Psoas muscle (tissue), 8 donors: ENCODE results near the gene NEU1. TPM values are rescaled to one million over a fixed set of nuclear protein-coding genes. Genes with fewer than 3 reads are reported as not detected.
"Not testable (repeated sequence)": the region's sequence is repeated elsewhere in the genome, so short reads cannot be mapped to it uniquely, and the experiment has no call there.

ENCODE experiments used
- ATAC-seq, 4 donors: fragments of 200-7000 bp; cut with Tn5 transposase; one replicate each; pipeline ENCODE4 v1.9.1; 2020; ENCODE audit warnings: moderate library complexity in 3 of 4, mild to moderate bottlenecking in 2 of 4
- DNase-seq, 2 donors: peaks; one replicate each; pipeline ENCODE4 v3.0.0-alpha.2; 2020
- H3K27ac ChIP-seq: fragments of 200-600 bp; one replicate; pipeline ENCODE4 v1.8.0; 2022
- H3K27me3 ChIP-seq, 3 donors: fragments of 200-600 bp in 1 of 3; one replicate each; pipeline versions ENCODE4 v1.6.1 to v1.8.0; 2013 to 2022; ENCODE audit warnings: low read length in 2 of 3, mild to moderate bottlenecking in 2 of 3, moderate library complexity in 1 of 3; ENCODE audit not compliant: insufficient read depth in 3 of 3
- H3K36me3 ChIP-seq, 2 donors: fragments of 200-600 bp in 1 of 2; one replicate each; pipeline versions ENCODE4 v1.6.1 to v1.8.0; 2013 to 2022; ENCODE audit warnings: low read depth in 1 of 2, mild to moderate bottlenecking in 1 of 2, moderate library complexity in 1 of 2; ENCODE audit not compliant: insufficient read depth in 1 of 2
- H3K4me1 ChIP-seq: fragments of 200-600 bp; one replicate; pipeline ENCODE4 v1.8.0; 2022
- H3K4me3 ChIP-seq: fragments of 200-600 bp; one replicate; pipeline ENCODE4 v1.8.0; 2022; ENCODE audit warnings: mild to moderate bottlenecking
- H3K9me3 ChIP-seq: fragments of 200-600 bp; one replicate; pipeline ENCODE4 v1.8.0; 2022
- CTCF ChIP-seq: fragments of 200-600 bp; IDR thresholded peaks from one replicate; pipeline ENCODE4 v1.8.0; 2022; ENCODE audit warnings: antibody characterized with exemption
- WGBS, 3 donors: extraction: QIAGEN DNeasy Blood & Tissue Kit; methylation state at CpG; one replicate each; pipeline versions ENCODE4 v1.1.6 to v1.1.7; 2013; 5-methylcytosine and 5-hydroxymethylcytosine counted together
- intact Hi-C, 2 donors: fragments of 100-400 bp; cut with DNase I; formaldehyde crosslinking; loops; one replicate each; pipeline versions ENCODE4 v1.11.0 to v1.14.2; 2022
- polyA plus RNA-seq, 3 donors: library from polyadenylated mRNA; stranded (reverse); fragments of 200-250 nt; gene quantifications; one replicate each; pipeline ENCODE4 v1.2.3, GENCODE V29; 2013
- total RNA-seq, 4 donors: library from RNA; stranded (reverse); fragmentation: NEBNext Ultra II Directional in 2 of 4; extraction: Animal tissue kit (Norgen Biotek cat#: 25700) in 2 of 4; gene quantifications; one replicate each; pipeline versions ENCODE4 v1.2.1 to v1.2.4, GENCODE V29; 2021 to 2023
- donor health status: healthy with polysubstance abuse.
- donor health status: DM: no; HTN: no; CAD: no; lungs with moderate emphysema.
- donor health status: Bipolar disorder and iron deficiency.
- donor health status: healthy.
- donor health status: DM: yes; HTN: yes; CAD: no.
- donor health status: DM: no; HTN: no; CAD: no.
- donor health status: DM: no; HTN: no; CAD: no.
- donor health status: DM: yes; HTN: yes; CAD: no.

The NEU1 gene
- total and polyA plus RNA-seq, 7 donors = 14.2 to 39.8 (median 20.6) TPM

GRCh38 chr6:31871046-31871659 lies 8.5 kb upstream of the NEU1 start:
- H3K4me3 ChIP-seq = no peak overlapping the region
- TF ChIP-seq CTCF = no peak
- DNase-seq (no peak), ATAC-seq (no peak)
- H3K4me1 ChIP-seq = no peaks in the 10 kb centered on the region
- no peaks in the 10 kb centered on the region for H3K27me3 ChIP-seq
- WGBS, 3 donors = 46 to 60% (median 48%) methylated on average over 9 of the region's 9 CpGs
- H3K27ac ChIP-seq = no peak overlapping the region
- H3K36me3 ChIP-seq = no peaks in the 10 kb centered on the region
- intact Hi-C loops = no loop called here
- no peaks in the 10 kb centered on the region for H3K9me3 ChIP-seq

- no peaks in the 10 kb centered on the region for H3K27me3 ChIP-seq
- H3K4me3 ChIP-seq = no peak overlapping the region
- no peaks in the 10 kb centered on the region for H3K9me3 ChIP-seq
- H3K36me3 ChIP-seq = no peaks in the 10 kb centered on the region
- no peaks in the 10 kb centered on the region for H3K4me1 ChIP-seq
- 63 to 67% (median 64%) methylated on average over 15 to 16 of the region's 16 CpGs for WGBS, 3 donors
- intact Hi-C loops = no loop called here
- DNase-seq (peak in 1 of 2 donors; percentile 49), ATAC-seq (no peak)
- H3K27ac ChIP-seq = no peak overlapping the region
- TF ChIP-seq CTCF = no peak
These were observed 7.8 kb upstream of the NEU1 start for GRCh38 chr6:31870385-31870921.

GRCh38 chr6:31869343-31869742 lies 6.7 kb upstream of the NEU1 start:
- no peak overlapping the region for H3K27ac ChIP-seq
- no peaks in the 10 kb centered on the region for H3K4me1 ChIP-seq
- H3K4me3 ChIP-seq = no peak overlapping the region
- H3K27me3 ChIP-seq = no peaks in the 10 kb centered on the region
- intact Hi-C loops = loop anchor here (10.0 kb wide), 2 partner anchors 95 to 185 kb away; partner anchors contain the start of genes LY6G5C (in 1 of the 2) and VWA7 (in 1 of the 2)
- DNase-seq = no peak
- 61 to 77% (median 66%) methylated on average over 8 of the region's 8 CpGs for WGBS, 3 donors
- TF ChIP-seq CTCF = no peak
- no peak for ATAC-seq
- H3K36me3 ChIP-seq = no peaks in the 10 kb centered on the region
- no peaks in the 10 kb centered on the region for H3K9me3 ChIP-seq

GRCh38 chr6:31868658-31868971 lies 6.0 kb upstream of the NEU1 start:
- H3K27ac ChIP-seq, DNase-seq, H3K36me3 ChIP-seq, H3K4me3 ChIP-seq, H3K4me1 ChIP-seq, ATAC-seq, H3K9me3 ChIP-seq, H3K27me3 ChIP-seq: not testable (repeated sequence)
- intact Hi-C loops = loop anchor here (10.0 kb wide), 2 partner anchors 94 to 184 kb away; partner anchors contain the start of genes LY6G5C (in 1 of the 2) and VWA7 (in 1 of the 2)
- WGBS, 3 donors = 64 to 85% (median 67%) methylated on average over 1 of the region's 1 CpG

GRCh38 chr6:31865205-31866118 lies 2.8 kb upstream of the NEU1 start:
- ATAC-seq (no peak), DNase-seq (no peak)
- H3K4me3 ChIP-seq = no peak overlapping the region
- no peaks in the 10 kb centered on the region for H3K27me3 ChIP-seq
- 78 to 82% (median 79%) methylated on average over 21 of the region's 21 CpGs for WGBS, 3 donors
- intact Hi-C loops = loop anchor here (10.0 kb wide), 2 partner anchors 91 to 181 kb away; partner anchors contain the start of genes LY6G5C (in 1 of the 2) and VWA7 (in 1 of the 2)
- H3K9me3 ChIP-seq = no peaks in the 10 kb centered on the region
- no peak for TF ChIP-seq CTCF
- peaks cover 9% of the 10 kb centered on the region for H3K4me1 ChIP-seq
- H3K27ac ChIP-seq = no peak overlapping the region
- peaks cover 0 to 5% of the 10 kb centered on the region in 2 donors for H3K36me3 ChIP-seq
